KMS-11 (cell line): Measurements from ENCODE around the gene TRAK1.
"Not testable (repeated sequence)": the region's sequence is repeated elsewhere in the genome, so short reads cannot be mapped to it uniquely, and the experiment has no call there.

Experiments
- H2AFZ ChIP-seq: fragments of 200-600 bp; sonication (generic); 2 replicates; pipeline ENCODE4 v1.6.1; 2016; ENCODE audit warnings: antibody characterized with exemption, mixed run types, low read depth
- H3K27ac ChIP-seq: fragments of 200-600 bp; sonication (generic); 2 replicates; pipeline ENCODE4 v1.6.1; 2016; ENCODE audit warnings: mild to moderate bottlenecking, mixed run types
- H3K27me3 ChIP-seq: fragments of 200-600 bp; sonication (generic); 2 replicates; pipeline ENCODE4 v1.6.1; 2017; ENCODE audit warnings: mild to moderate bottlenecking, low read depth, mixed run types, moderate library complexity; ENCODE audit not compliant: insufficient read depth
- H3K36me3 ChIP-seq: fragments of 200-600 bp; sonication (generic); 2 replicates; pipeline ENCODE4 v1.6.1; 2017; ENCODE audit warnings: mild to moderate bottlenecking, mixed run types; ENCODE audit not compliant: insufficient read depth
- H3K4me1 ChIP-seq: fragments of 200-600 bp; sonication (generic); 2 replicates; pipeline ENCODE4 v1.6.1; 2016; ENCODE audit warnings: mild to moderate bottlenecking, low read depth, mixed run types; ENCODE audit not compliant: poor library complexity, severe bottlenecking
- H3K4me2 ChIP-seq: fragments of 200-600 bp; sonication (generic); 2 replicates; pipeline ENCODE4 v1.7.0; 2016; ENCODE audit warnings: mild to moderate bottlenecking, mixed run types
- H3K4me3 ChIP-seq: fragments of 200-600 bp; sonication (generic); IDR thresholded peaks from 2 replicates; pipeline ENCODE4 v1.6.1; 2017; ENCODE audit warnings: low read depth, low read length, mixed read lengths; ENCODE audit not compliant: insufficient read depth
- H3K79me2 ChIP-seq: fragments of 200-600 bp; sonication (generic); 2 replicates; pipeline ENCODE4 v1.6.1; 2016; ENCODE audit warnings: low read depth, mixed run types; ENCODE audit not compliant: insufficient read depth
- H3K9ac ChIP-seq: fragments of 200-600 bp; sonication (generic); 2 replicates; pipeline ENCODE4 v1.6.1; 2016; ENCODE audit warnings: mild to moderate bottlenecking, mixed run types
- H4K20me1 ChIP-seq: fragments of 200-600 bp; sonication (generic); 2 replicates; pipeline ENCODE4 v1.6.1; 2016; ENCODE audit warnings: mild to moderate bottlenecking, mixed run types; ENCODE audit not compliant: insufficient read depth
- TF ChIP-seq, protein P1 (sequence below): fragments of 200-600 bp; sonication (generic); conservative IDR thresholded peaks from 2 replicates; pipeline ENCODE4 v1.6.1; 2017; ENCODE audit warnings: low read depth, mild to moderate bottlenecking, antibody characterized with exemption, low read length, moderate library complexity, mixed read lengths

Gene TRAK1

DNA sequence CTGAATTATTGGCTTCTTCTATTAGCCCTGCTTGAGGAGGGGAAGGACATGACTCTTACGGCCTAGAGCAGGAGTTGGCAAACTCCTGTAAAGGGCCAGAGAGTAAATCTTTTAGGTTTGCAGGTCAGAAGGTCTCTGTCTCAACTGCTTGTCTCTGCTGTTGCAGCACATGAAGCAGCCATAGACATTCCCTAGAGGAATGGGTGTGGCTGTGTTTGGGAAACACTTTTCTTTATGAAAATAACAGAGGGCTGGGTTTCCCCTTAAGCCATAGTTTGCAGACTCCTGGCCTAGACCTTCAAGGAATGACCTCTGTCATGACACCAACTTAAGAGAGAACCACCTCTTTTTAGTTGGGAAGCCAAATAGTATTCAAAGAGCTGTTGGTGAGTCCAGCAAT lies 10.3 kb downstream of the TRAK1 start:
- Histone ChIP-seq H3K36me3 (no peaks in the 10 kb centered on the region), H3K79me2 (no peaks in the 10 kb centered on the region), H2AFZ (no peak overlapping the region), H3K9ac (no peak overlapping the region), H3K4me1 (no peaks in the 10 kb centered on the region), H3K4me3 (no peak overlapping the region), H3K27ac (no peak overlapping the region), H3K4me2 (no peak overlapping the region), H3K27me3 (no peaks in the 10 kb centered on the region), H4K20me1 (no peaks in the 10 kb centered on the region)
- TF ChIP-seq, protein P1, sequence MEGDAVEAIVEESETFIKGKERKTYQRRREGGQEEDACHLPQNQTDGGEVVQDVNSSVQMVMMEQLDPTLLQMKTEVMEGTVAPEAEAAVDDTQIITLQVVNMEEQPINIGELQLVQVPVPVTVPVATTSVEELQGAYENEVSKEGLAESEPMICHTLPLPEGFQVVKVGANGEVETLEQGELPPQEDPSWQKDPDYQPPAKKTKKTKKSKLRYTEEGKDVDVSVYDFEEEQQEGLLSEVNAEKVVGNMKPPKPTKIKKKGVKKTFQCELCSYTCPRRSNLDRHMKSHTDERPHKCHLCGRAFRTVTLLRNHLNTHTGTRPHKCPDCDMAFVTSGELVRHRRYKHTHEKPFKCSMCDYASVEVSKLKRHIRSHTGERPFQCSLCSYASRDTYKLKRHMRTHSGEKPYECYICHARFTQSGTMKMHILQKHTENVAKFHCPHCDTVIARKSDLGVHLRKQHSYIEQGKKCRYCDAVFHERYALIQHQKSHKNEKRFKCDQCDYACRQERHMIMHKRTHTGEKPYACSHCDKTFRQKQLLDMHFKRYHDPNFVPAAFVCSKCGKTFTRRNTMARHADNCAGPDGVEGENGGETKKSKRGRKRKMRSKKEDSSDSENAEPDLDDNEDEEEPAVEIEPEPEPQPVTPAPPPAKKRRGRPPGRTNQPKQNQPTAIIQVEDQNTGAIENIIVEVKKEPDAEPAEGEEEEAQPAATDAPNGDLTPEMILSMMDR: no peak

DNA sequence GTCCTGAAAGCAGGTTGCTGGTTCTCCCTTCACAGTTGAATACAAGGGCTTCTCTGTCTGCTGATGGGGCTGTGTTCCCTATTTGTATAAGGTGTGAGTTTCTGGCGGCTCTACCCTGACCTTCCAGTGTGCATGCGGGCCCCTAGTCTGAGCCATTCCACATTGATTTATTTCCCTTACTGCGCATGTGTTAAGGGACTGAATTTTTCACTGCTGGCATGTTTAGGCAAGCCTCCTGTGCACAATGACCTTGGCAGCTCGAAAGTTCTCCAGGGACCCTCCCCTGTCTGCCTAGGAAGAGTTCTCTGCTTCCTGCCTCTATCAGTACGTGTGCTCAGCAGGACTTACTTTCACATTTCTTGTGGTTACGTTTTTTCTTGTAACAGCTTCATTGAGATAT lies 11.4 kb downstream of the TRAK1 start:
- H3K27ac ChIP-seq: no peak overlapping the region
- H4K20me1 ChIP-seq: no peaks in the 10 kb centered on the region
- no peak overlapping the region for H3K9ac ChIP-seq
- H3K4me2 ChIP-seq: no peak overlapping the region
- H2AFZ ChIP-seq: no peak overlapping the region
- H3K27me3 ChIP-seq: no peaks in the 10 kb centered on the region
- H3K4me1 ChIP-seq: no peaks in the 10 kb centered on the region
- H3K79me2 ChIP-seq: no peaks in the 10 kb centered on the region
- no peak overlapping the region for H3K4me3 ChIP-seq
- H3K36me3 ChIP-seq: no peaks in the 10 kb centered on the region
- TF ChIP-seq, protein P1: no peak

DNA sequence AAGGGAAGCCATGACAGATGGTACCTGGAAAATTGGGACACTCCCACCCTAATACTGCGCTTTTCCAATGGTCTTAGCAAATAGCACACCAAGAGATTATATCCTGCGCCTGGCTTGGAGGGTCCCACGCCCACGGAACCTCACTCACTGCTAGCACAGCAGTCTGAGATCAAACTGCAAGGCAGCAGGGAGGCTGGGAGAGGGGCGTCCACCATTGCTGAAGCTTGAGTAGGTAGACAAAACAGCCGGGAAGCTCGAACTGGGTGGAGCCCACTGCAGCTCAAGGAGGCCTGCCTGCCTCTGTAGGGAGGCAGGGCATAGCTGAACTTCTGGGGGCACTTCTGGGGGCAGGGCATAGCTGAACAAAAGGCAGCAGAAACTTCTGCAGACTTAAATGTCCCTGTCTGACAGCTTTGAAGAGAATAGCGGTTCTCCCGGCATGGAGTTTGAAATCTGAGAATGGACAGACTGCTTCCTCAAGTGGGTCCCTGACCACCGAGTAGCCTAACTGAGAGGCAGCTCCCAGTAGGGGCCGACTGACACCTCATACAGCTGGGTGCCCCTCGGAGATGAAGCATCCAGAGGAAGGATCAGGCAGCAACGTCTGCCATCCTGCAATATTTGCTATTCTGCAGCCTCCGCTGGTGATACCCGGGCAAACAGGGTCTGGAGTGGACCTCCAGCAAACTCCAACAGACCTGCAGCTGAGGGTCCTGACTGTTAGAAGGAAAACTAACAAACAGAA lies 12.9 kb downstream of the TRAK1 start:
- H3K27ac ChIP-seq, H2AFZ ChIP-seq, H3K4me2 ChIP-seq, H4K20me1 ChIP-seq, H3K4me1 ChIP-seq, H3K9ac ChIP-seq, H3K27me3 ChIP-seq, H3K36me3 ChIP-seq, H3K79me2 ChIP-seq, H3K4me3 ChIP-seq: not testable (repeated sequence)

- H3K4me1 ChIP-seq, H3K27ac ChIP-seq, H3K27me3 ChIP-seq, H3K4me2 ChIP-seq, H3K4me3 ChIP-seq, H3K9ac ChIP-seq, H4K20me1 ChIP-seq, H2AFZ ChIP-seq, H3K36me3 ChIP-seq, H3K79me2 ChIP-seq: not testable (repeated sequence)
These were observed 14.8 kb downstream of the TRAK1 start for GRCh38 chr3:42105994-42106393.

- no peak overlapping the region for H3K4me2 ChIP-seq
- H3K27ac ChIP-seq: no peak overlapping the region
- no peaks in the 10 kb centered on the region for H3K36me3 ChIP-seq
- TF ChIP-seq, protein P1: no peak
- no peak overlapping the region for H2AFZ ChIP-seq
- H3K79me2 ChIP-seq: no peaks in the 10 kb centered on the region
- H4K20me1 ChIP-seq: no peaks in the 10 kb centered on the region
- no peaks in the 10 kb centered on the region for H3K4me1 ChIP-seq
- no peaks in the 10 kb centered on the region for H3K27me3 ChIP-seq
- H3K9ac ChIP-seq: no peak overlapping the region
- H3K4me3 ChIP-seq: no peak overlapping the region
These were observed 15.5 kb downstream of the TRAK1 start for GRCh38 chr3:42106646-42107045.
